ENCODE data around the gene VWC2L. TPM values are rescaled to one million over a fixed set of nuclear protein-coding genes. Genes with fewer than 3 reads are reported as not detected.

The VWC2L gene
- total and polyA plus RNA-seq, 2 of the 4 experiments (the other 2 are of a cell fraction): not detected

DNA sequence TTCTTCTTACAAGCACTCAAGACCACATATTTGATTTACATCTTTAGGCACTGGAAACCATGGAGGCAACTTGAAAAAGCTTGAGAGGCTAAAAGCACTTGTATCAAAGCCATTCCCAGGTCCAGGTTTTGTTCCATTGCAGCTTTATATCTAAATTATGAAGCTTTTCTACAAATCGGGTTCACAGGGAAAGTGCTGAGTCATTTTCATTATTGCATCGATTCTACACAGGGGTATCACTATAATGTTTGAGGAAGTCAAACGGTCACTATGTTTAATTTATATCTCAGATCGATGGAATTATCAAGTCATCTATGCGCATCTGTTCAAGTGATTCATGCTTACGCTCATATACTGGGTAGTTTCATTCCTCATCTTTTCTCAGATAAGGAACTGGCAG lies 118.7 kb downstream of the VWC2L start:
- Histone ChIP-seq H3K18ac (ENCODE audit: low read depth, low read length) (no peak overlapping the region; the same call in 1 of the 2 replicates), H4K8ac (ENCODE audit: low read depth in 2 of 2, low read length in 2 of 2) (no peak overlapping the region), H2AK9ac (replicated peaks; ENCODE audit: low read depth, low read length, poor library complexity) (no peak overlapping the region), H3K4me1 (ENCODE audit: control insufficient read depth, insufficient read depth, low read length) (peaks cover 9% of the 10 kb centered on the region), H2BK120ac (ENCODE audit: low read depth, low read length) (no peak overlapping the region), H3K27ac (ENCODE audit: insufficient read depth, low read length) (no peak overlapping the region), H2BK5ac (ENCODE audit: low read depth, low read length, poor library complexity, severe bottlenecking) (no peak overlapping the region), H3K14ac (replicated peaks; ENCODE audit: low read depth, low read length) (no peak overlapping the region), H4K91ac (ENCODE audit: insufficient read depth, low read depth, low read length) (no peak overlapping the region), H3K23ac (ENCODE audit: low read depth, low read length) (no peak overlapping the region), H3K9ac (ENCODE audit: low read depth, low read length) (no peak overlapping the region), H3K56ac (ENCODE audit: extremely low read depth, insufficient read depth, low read length) (no peak overlapping the region), H3K9me1 (ENCODE audit: insufficient read depth, low read length) (0 out of 2 replicates have a peak, but pooled peaks cover 2% of the 10 kb centered on the region), H3K79me1 (ENCODE audit: low read depth in 1 of 2, low read length in 2 of 2) (no peaks in the 10 kb centered on the region), H3K4ac (ENCODE audit: low read depth, low read length) (no peak overlapping the region), H3K4me2 (ENCODE audit: low read depth, low read length) (no peak overlapping the region), H4K5ac (ENCODE audit: low read depth, low read length) (no peak overlapping the region), H4K20me1 (ENCODE audit: insufficient read depth, low read length) (no peaks in the 10 kb centered on the region), H2BK15ac (ENCODE audit: low read depth, low read length) (no peak overlapping the region), H3K36me3 (ENCODE audit: control insufficient read depth, insufficient read depth, low read length) (no peaks in the 10 kb centered on the region), H2BK20ac (ENCODE audit: low read depth, low read length) (no peak overlapping the region), H3K27me3 (ENCODE audit: control insufficient read depth, insufficient read depth, low read length) (no peaks in the 10 kb centered on the region), H3K4me3 (ENCODE audit: insufficient read depth, low read depth, low read length) (no peak overlapping the region), H2AFZ (replicated peaks; ENCODE audit: low read length, poor library complexity) (no peak overlapping the region), H2AK5ac (ENCODE audit: low read depth, low read length) (no peak overlapping the region), H3K9me3 (ENCODE audit: control insufficient read depth, insufficient read depth, low read length) (no peaks in the 10 kb centered on the region)
- ATAC-seq (ENCODE audit: low read depth) (no peak), DNase-seq (no peak)
- no TSS peak for BruUV-seq (replicated peaks)
- TF ChIP-seq, protein P1, sequence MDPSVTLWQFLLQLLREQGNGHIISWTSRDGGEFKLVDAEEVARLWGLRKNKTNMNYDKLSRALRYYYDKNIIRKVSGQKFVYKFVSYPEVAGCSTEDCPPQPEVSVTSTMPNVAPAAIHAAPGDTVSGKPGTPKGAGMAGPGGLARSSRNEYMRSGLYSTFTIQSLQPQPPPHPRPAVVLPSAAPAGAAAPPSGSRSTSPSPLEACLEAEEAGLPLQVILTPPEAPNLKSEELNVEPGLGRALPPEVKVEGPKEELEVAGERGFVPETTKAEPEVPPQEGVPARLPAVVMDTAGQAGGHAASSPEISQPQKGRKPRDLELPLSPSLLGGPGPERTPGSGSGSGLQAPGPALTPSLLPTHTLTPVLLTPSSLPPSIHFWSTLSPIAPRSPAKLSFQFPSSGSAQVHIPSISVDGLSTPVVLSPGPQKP (IDR thresholded peaks at IDR 0.05; ENCODE audit: borderline replicate concordance, low read depth, low read length): no peak
- TF ChIP-seq CEBPB (IDR thresholded peaks at IDR 0.05; ENCODE audit: low read depth, low read length) (no peak), SMC3 (IDR thresholded peaks at IDR 0.05; ENCODE audit: low read depth, low read length) (no peak), NFE2L2 (IDR thresholded peaks at IDR 0.05; ENCODE audit: low read depth, low read length) (peak; percentile 87), MAFK (IDR thresholded peaks at IDR 0.05; ENCODE audit: low read depth, low read length) (0 out of 2 replicates have a peak, but pooled peaks have one; percentile 6), POLR2A (IDR thresholded peaks at IDR 0.05; ENCODE audit: low read depth, low read length) (no peak), RFX5 (IDR thresholded peaks at IDR 0.05; ENCODE audit: low read depth, low read length) (no peak), BHLHE40 (IDR thresholded peaks at IDR 0.05; ENCODE audit: low read depth, low read length) (no peak)
- TF ChIP-seq, protein P2, sequence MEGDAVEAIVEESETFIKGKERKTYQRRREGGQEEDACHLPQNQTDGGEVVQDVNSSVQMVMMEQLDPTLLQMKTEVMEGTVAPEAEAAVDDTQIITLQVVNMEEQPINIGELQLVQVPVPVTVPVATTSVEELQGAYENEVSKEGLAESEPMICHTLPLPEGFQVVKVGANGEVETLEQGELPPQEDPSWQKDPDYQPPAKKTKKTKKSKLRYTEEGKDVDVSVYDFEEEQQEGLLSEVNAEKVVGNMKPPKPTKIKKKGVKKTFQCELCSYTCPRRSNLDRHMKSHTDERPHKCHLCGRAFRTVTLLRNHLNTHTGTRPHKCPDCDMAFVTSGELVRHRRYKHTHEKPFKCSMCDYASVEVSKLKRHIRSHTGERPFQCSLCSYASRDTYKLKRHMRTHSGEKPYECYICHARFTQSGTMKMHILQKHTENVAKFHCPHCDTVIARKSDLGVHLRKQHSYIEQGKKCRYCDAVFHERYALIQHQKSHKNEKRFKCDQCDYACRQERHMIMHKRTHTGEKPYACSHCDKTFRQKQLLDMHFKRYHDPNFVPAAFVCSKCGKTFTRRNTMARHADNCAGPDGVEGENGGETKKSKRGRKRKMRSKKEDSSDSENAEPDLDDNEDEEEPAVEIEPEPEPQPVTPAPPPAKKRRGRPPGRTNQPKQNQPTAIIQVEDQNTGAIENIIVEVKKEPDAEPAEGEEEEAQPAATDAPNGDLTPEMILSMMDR (conservative IDR thresholded peaks at IDR 0.05; ENCODE audit: low read depth, low read length): no peak
- in situ Hi-C loops (cut with MboI; ENCODE audit: low sequenced_read_pairs): no loop called here
- no CpG with 5 or more reads among the region's 6 CpGs for WGBS, 2 experiments (ENCODE audit: extremely low coverage in 2 of 2, insufficient read length in 1 of 2)
- intact Hi-C loops (cut with micrococcal nuclease): no loop called here
- ChIA-PET POLR2A (ENCODE audit: unreplicated experiment) (no interaction called here), CTCF (no interaction called here)
- dilution Hi-C loops (cut with HindIII; ENCODE audit: low sequenced_read_pairs, unreplicated experiment): no loop called here

Data from IMR-90 (cell line).